Progenitor cell of endocrine pancreas (in vitro differentiated cells): ENCODE data around the gene CEACAM21. TPM values are rescaled to one million over a fixed set of nuclear protein-coding genes. Genes with fewer than 3 reads are reported as not detected.

Source experiments
- DNase-seq: peaks from one replicate; pipeline ENCODE4 v3.0.0; 2021; ENCODE audit warnings: low spot score; ENCODE audit not compliant: unreplicated experiment
- H3K27ac Mint-ChIP-seq: 2 replicates; pipeline ENCODE4 v1.8.0; 2021; ENCODE audit warnings: mild to moderate bottlenecking, moderate library complexity, mixed read lengths
- H3K27me3 Mint-ChIP-seq: 2 replicates; pipeline ENCODE4 v1.8.0; 2021; ENCODE audit warnings: mixed read lengths
- H3K36me3 Mint-ChIP-seq: 2 replicates; pipeline ENCODE4 v1.8.0; 2022; ENCODE audit warnings: mixed read lengths; ENCODE audit not compliant: insufficient read depth
- H3K4me1 Mint-ChIP-seq: 2 replicates; pipeline ENCODE4 v1.8.0; 2021; ENCODE audit warnings: low read depth, mixed read lengths
- H3K4me3 Mint-ChIP-seq: 2 replicates; pipeline ENCODE4 v1.8.0; 2021; ENCODE audit warnings: low read depth, mild to moderate bottlenecking, moderate library complexity, mixed read lengths
- H3K9me3 Mint-ChIP-seq: 2 replicates; pipeline ENCODE4 v1.8.0; 2021; ENCODE audit warnings: low read depth, mixed read lengths
- total RNA-seq: library from RNA; stranded (reverse); gene quantifications from 2 replicates; pipeline ENCODE4 v1.2.1, GENCODE V29; 2021
- TF ChIP-seq, protein P1 (sequence below): fragments of 200-600 bp; sonication (generic); IDR thresholded peaks from one replicate; pipeline ENCODE4 v1.5.0; 2021; ENCODE audit warnings: antibody characterized with exemption, mild to moderate bottlenecking; ENCODE audit not compliant: unreplicated experiment

The CEACAM21 gene
- total RNA-seq, 1 donor from 2014 or later = not detected

DNA sequence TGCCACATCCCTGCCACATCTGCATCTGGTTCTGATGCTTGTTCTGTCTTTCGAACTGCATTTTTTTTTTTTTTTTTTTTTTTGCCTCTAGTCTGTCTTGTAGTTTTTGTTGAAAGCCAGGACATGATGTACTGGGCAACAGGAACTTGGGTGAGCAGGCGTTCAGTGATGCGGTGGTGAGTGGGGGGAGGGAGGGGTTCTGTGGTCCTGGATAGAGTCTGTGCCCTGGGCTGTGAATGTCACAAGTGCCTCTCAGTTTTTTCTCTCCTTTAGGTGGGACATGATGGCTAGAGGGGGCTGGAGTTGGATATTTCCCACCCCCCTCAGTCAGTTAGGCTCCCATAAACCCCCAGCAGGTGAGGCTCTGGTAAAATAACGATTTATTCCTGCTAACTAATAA is 47.4 kb downstream of the CEACAM21 start:
- H3K27me3 Mint-ChIP-seq = no peaks in the 10 kb centered on the region

DNA sequence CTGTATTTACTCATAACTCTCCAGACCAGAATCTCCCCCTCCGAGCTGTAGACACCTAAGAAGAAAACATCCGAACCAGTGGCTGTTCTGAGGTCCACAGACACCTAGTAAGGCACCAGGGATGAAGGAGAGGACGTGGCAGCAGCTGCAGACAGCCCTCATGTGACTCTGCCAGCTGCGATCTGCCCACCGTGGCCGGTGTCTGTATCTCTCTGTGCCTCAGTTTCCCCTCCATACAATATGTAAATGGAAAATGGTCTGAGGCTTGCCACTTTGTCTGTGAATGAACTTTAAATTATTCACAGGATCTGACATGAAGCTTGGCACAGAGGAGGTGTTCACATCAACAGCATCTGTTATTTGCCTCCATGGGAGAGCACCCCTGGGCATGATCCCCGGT is 48.5 kb downstream of the CEACAM21 start:
- Mint-ChIP-seq H3K9me3 (peaks cover 25% of the 10 kb centered on the region), H3K4me1 (no peaks in the 10 kb centered on the region), H3K4me3 (no peak overlapping the region), H3K36me3 (peaks cover 1% of the 10 kb centered on the region), H3K27me3 (no peaks in the 10 kb centered on the region), H3K27ac (no peak overlapping the region)
- TF ChIP-seq, protein P1, sequence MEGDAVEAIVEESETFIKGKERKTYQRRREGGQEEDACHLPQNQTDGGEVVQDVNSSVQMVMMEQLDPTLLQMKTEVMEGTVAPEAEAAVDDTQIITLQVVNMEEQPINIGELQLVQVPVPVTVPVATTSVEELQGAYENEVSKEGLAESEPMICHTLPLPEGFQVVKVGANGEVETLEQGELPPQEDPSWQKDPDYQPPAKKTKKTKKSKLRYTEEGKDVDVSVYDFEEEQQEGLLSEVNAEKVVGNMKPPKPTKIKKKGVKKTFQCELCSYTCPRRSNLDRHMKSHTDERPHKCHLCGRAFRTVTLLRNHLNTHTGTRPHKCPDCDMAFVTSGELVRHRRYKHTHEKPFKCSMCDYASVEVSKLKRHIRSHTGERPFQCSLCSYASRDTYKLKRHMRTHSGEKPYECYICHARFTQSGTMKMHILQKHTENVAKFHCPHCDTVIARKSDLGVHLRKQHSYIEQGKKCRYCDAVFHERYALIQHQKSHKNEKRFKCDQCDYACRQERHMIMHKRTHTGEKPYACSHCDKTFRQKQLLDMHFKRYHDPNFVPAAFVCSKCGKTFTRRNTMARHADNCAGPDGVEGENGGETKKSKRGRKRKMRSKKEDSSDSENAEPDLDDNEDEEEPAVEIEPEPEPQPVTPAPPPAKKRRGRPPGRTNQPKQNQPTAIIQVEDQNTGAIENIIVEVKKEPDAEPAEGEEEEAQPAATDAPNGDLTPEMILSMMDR = no peak
- DNase-seq = no peak

More for the DNA sequence above, 47.4 kb downstream of the CEACAM21 start:
- H3K27ac Mint-ChIP-seq = no peak overlapping the region
- H3K36me3 Mint-ChIP-seq = peaks cover 1% of the 10 kb centered on the region
- no peaks in the 10 kb centered on the region for H3K4me1 Mint-ChIP-seq
- H3K9me3 Mint-ChIP-seq = peaks cover 19% of the 10 kb centered on the region
- TF ChIP-seq, protein P1 = no peak
- H3K4me3 Mint-ChIP-seq = no peak overlapping the region
- DNase-seq = no peak

DNA sequence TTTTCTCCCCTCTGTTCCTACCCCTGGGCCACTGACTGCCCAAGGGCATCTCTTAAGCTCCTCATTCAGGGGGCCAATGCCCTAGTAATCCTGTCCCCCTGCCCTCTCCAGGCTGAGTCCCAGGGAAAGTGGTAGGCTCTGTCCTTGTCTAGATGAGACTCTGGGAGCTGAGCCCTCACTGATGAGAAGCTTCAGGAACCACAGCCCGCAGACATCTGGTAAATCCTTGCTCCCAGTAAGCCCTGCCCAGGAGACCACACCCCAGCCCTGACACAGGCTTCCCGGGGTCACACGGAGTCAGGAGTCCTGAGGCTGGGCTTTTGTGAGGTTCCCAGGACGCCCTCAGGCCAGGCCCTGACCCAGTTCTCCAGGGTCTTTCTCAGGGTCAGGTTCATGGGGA is 49.0 kb downstream of the CEACAM21 start:
- H3K36me3 Mint-ChIP-seq = peaks cover 1% of the 10 kb centered on the region
- peaks cover 25% of the 10 kb centered on the region for H3K9me3 Mint-ChIP-seq
- DNase-seq = no peak
- H3K4me3 Mint-ChIP-seq = no peak overlapping the region
- H3K27me3 Mint-ChIP-seq = no peaks in the 10 kb centered on the region
- TF ChIP-seq, protein P1 = no peak
- H3K4me1 Mint-ChIP-seq = no peaks in the 10 kb centered on the region
- no peak overlapping the region for H3K27ac Mint-ChIP-seq

DNA sequence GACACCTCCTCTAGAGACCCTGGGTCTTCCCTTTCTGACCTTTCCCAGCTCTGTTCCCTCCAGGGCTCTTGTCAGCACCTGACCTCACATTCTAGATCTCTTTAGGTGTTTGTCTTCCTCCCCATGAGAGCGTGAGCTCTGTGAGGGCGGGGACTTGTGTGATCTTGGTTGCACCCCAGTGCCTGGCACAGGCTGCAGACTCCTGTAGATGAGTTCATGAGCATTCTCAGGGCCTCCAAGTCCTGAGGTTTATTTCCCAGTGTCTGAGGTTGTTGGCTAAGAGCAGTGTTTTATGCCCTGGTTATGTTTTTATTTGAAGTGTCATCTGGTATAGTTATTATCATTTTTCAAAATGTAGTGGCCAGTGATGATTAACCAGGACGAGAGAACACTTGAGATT is 50.3 kb downstream of the CEACAM21 start:
- Mint-ChIP-seq H3K27me3 (no peaks in the 10 kb centered on the region), H3K9me3 (peaks cover 35% of the 10 kb centered on the region), H3K4me1 (no peaks in the 10 kb centered on the region), H3K4me3 (no peak overlapping the region), H3K36me3 (peaks cover 1% of the 10 kb centered on the region), H3K27ac (no peak overlapping the region)
- TF ChIP-seq, protein P1 = no peak
- no peak for DNase-seq

DNA sequence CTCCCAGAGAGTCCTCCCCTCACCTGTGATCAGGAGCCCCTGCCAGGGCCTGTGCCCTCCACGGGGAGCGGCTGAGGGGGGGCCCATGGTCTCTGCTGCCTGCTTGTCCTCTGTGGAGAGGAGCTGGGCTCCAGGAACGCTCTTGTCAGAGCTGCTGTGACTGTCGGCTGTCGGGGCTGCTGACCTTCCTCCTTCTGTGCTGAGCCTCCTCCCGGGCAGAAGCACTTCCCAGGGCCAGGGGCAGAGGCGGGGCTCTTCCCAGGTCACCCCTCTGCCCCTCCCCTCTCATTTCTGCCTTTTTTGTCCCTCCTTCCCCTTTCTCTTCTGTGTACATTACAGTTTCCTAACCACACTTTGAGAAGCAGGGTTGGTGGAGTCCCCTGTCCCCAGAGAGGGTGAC is 50.9 kb downstream of the CEACAM21 start, which contains the start of gene CEACAM4:
Gene CEACAM4 (minus strand): TSS at position 198 of the 400 bp plus-strand sequence. CDS start 111 bp downstream, at position 87.
- TF ChIP-seq, protein P1 = no peak
- H3K27me3 Mint-ChIP-seq = no peaks in the 10 kb centered on the region
- H3K27ac Mint-ChIP-seq = no peak within 1 kb of the TSS
- H3K4me1 Mint-ChIP-seq = no peaks in the 10 kb centered on the region
- H3K9me3 Mint-ChIP-seq = peaks cover 37% of the 10 kb centered on the region
- no peak for DNase-seq
- no peak within 1 kb of the TSS for H3K4me3 Mint-ChIP-seq
- peaks cover 1% of the 10 kb centered on the region for H3K36me3 Mint-ChIP-seq
